HG03460 (cell line): ENCODE results near the gene FCRLB.
"Not testable (repeated sequence)": the region's sequence is repeated elsewhere in the genome, so short reads cannot be mapped to it uniquely, and the experiment has no call there.

Experiments
- ATAC-seq: cut with Tn5 transposase; IDR thresholded peaks from one replicate; pipeline ENCODE4 v1.9.1; 2021; ENCODE audit not compliant: unreplicated experiment

The FCRLB gene

GRCh38 chr1:161738627-161739287, 17.4 kb downstream of the FCRLB start:
- ATAC-seq: peak; percentile 78

DNA sequence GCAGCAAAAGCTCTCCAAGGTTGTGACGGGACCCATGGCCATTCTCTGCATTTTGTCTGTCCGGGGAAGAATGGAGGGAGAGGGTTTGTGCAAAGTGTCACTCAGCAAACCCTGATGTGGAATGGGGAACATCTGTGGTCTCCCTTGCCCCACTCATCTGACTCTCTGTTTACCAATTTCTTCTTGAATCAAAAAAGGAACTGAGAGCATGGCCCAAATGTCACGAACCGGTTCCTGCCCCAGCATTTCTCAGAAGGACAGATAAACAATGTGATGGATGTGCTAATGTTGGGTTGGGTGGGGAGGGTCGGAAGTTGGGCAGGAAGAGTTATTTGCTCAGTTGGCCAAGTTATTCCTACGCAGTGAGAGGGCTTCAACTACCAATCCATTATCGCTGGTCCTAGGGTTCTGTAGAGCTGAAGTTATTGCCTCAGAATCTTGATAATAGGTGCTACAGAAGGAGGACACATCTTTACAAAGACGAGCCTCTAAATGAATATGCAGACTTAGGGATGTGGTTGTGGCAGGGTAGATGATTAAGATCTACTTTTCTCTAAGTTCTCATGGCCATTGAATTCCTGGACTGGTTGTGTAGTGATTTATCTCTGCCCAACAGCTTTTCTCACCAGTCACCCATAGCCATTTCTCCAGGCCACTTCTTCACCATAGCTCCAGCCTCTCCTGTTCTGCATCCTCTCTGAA, 18.7 kb downstream of the FCRLB start:
- no peak for ATAC-seq

GRCh38 chr1:161740921-161741320, 19.6 kb downstream of the FCRLB start:
- ATAC-seq: no peak

DNA sequence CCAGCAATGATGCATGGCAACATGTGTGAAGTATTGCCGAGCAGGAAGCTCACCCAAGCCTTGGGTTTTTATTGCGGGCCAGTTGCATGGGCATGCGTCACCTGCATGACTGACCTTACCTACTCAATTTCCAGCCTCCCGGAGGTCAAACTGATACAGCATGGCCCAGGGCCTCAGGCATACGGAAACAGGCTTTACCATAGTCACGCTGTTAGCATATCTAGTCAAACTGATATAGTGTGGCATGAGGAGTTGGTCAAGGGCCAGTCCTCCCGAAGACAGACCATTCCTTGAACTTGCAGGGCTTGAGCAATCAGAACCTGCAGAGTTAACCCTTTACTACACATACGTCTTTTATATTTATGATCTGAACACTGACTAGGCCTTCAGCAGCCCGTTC, 21.9 kb downstream of the FCRLB start:
- ATAC-seq: no peak

GRCh38 chr1:161747801-161748200, 26.5 kb downstream of the FCRLB start:
- ATAC-seq: no peak

DNA sequence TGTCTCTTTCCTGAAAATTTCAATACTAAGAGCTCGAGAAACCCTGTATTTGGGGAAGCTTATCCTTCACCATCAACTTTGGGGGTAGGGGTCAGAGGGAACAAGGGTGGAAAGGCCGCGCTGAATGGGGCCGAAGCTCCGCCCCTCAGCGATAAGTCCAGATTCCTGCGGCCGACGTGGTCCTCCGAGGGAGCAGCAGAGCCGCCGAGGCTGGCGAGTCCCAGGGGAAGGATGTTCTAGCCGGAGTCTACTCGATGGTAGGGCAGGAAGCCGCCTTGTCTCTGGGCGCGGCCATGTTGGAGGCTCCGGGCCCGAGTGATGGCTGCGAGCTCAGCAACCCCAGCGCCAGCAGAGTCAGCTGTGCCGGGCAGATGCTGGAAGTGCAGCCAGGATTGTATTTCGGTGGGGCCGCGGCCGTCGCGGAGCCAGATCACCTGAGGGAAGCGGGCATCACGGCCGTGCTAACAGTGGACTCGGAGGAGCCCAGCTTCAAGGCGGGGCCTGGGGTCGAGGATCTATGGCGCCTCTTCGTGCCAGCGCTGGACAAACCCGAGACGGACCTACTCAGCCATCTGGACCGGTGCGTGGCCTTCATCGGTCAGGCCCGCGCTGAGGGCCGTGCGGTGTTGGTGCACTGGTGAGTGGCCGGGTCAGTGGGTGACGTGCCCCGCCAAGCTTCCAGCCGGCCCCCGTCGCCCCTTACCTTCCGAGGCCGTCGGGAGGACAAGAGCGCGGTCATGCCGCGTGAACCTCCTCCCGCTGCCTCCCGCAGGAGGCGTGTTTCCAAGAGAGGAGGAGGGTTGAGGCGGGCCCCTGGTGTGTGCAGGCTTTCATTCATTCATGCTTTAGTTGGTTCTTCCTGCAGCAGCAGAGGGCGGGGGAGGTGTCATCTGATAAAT, 28.4 kb downstream of the FCRLB start, which contains the start of gene DUSP12:
TSS of gene DUSP12 (plus strand) at position 278 of the 899 bp plus-strand sequence. CDS start at position 294, 16 bp downstream.
- peak; percentile 98 for ATAC-seq

GRCh38 chr1:161763522-161764098, 42.3 kb downstream of the FCRLB start:
- ATAC-seq: no peak

DNA sequence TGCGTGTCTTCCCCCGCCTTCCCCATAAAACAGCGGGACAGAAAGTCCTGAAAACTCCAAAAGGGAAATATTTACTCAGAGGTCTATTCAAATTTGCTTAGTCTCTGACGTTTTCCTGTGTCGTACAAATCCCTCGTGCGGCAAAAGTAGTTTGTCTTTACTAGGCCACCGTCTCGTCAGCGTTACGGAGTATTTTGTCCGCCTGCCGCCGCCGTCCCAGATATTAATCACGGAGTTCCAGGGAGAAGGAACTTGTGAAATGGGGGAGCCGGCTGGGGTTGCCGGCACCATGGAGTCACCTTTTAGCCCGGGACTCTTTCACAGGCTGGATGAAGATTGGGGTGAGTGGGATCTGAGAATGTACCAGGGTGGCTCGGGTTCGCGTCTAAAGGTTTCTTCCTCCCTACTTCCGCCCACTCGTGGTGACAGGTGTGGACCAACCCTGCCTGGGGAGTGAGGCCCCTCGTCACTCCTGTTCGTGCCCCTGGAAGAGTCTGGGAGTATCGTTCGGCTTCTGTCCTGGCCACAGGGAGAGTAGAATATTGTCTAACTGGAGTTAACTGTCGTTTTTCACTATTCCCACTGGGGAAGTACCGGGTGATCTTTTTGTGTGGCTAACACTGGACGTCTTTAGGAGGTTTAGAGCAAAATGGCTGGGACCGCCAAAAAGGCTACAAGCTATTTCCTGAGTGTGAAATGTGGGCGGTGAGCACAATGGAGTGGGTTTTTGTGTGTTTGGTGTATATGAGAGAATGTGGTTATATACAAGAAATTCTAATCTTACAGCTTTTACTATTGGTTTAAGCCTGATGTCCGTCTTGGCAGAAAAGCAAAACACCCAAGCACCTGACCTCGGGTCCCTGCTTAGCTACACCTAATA, 45.0 kb downstream of the FCRLB start, which contains the start of gene ATF6:
TSS of gene ATF6 (plus strand) at position 219 of the 880 bp plus-strand sequence. CDS start at position 260, 41 bp downstream.
- peak; percentile 71 for ATAC-seq

DNA sequence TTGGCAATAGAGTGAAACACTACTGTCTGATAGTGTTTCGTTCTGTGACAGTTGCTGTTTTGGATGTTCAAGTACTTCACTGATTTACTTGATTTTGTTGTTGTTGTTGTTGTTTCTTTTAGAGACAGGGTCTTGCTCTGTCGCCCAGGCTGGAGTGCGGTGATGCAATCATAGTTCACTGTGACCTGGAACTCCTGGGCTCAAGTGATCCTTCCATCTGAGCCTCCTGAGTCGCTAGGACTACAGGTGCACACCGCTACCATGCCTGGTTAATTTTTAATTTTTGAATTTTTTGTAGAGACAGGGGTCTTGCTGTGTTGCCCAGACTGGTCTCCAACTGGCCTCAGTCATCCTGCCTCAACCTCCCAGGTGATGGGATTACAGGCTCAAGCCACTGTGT, 47.1 kb downstream of the FCRLB start:
- ATAC-seq: no peak

- no peak for ATAC-seq
Measured at GRCh38 chr1:161768986-161769672, 47.8 kb downstream of the FCRLB start.

- not testable (repeated sequence) for ATAC-seq
Measured at GRCh38 chr1:161769673-161770045, 48.3 kb downstream of the FCRLB start.

- no peak for ATAC-seq
Measured at GRCh38 chr1:161770250-161770649, 48.9 kb downstream of the FCRLB start.

- no peak for ATAC-seq
Measured at GRCh38 chr1:161771161-161771560, 49.8 kb downstream of the FCRLB start.

GRCh38 chr1:161771973-161772372, 50.6 kb downstream of the FCRLB start:
- ATAC-seq: no peak

DNA sequence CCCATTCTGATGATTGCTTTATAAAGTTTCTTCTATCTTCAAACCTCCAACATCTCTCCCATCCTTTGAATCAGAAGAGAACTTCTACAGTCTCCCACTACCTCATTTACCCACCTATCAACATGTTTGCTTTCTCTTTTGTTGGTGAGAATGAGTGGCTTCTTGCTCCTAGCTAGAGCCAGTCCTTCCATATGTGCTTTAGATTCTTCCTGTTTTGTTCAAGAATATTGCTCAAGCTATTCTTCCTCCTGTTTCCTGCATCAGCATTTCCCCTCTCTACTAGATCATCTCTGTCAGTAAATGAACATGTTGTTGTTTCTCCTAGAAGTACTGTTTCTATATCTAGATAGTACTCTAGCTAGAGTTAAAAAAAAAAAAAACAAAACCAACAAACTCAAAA, 51.1 kb downstream of the FCRLB start:
- no peak for ATAC-seq

GRCh38 chr1:161773791-161774190, 52.4 kb downstream of the FCRLB start:
- no peak for ATAC-seq

GRCh38 chr1:161777261-161777660, 55.9 kb downstream of the FCRLB start:
- ATAC-seq: no peak
